Bronchial epithelial cell (primary cell): ENCODE results near the gene SFMBT2. TPM values are rescaled to one million over a fixed set of nuclear protein-coding genes. Genes with fewer than 3 reads are reported as not detected.

Source experiments
- DNase-seq: peaks from one replicate; pipeline ENCODE4 v3.0.0-alpha.2; 2010; ENCODE audit warnings: low read depth
- FAIRE-seq: peaks from 2 replicates; lab custom pipeline; 2011; peaks lifted over from hg19 to GRCh38; lab: Jason Lieb, UNC
- H3K27me3 ChIP-seq: 2 replicates; pipeline ENCODE4 v1.5.1; 2011; ENCODE audit warnings: low read length; ENCODE audit not compliant: control insufficient read depth, insufficient read depth
- H3K36me3 ChIP-seq: 2 replicates; pipeline ENCODE4 v1.5.1; 2011; ENCODE audit warnings: low read length; ENCODE audit not compliant: control insufficient read depth, insufficient read depth
- H3K4me3 ChIP-seq: 2 replicates; pipeline ENCODE4 v1.5.1; 2011; ENCODE audit warnings: mild to moderate bottlenecking, low read depth, low read length, control low read depth
- CTCF ChIP-seq: IDR thresholded peaks from 2 replicates; pipeline ENCODE4 v1.5.1; 2011; ENCODE audit warnings: mild to moderate bottlenecking, moderate library complexity, low read length, control low read depth, inconsistent platforms; ENCODE audit not compliant: insufficient read depth, severe bottlenecking
- total RNA-seq: library from RNA; depleted of rRNA; stranded (reverse); fragments of >200 nt; gene quantifications from 2 replicates; pipeline ENCODE4 v1.2.1, GENCODE V29; 2014

Gene SFMBT2
- total RNA-seq, 1 donor from 2014 or later: under 0.01 TPM

GRCh38 chr10:7310076-7310475, 100.8 kb downstream of the SFMBT2 start:
- FAIRE-seq (no peak), DNase-seq (no peak)
- Histone ChIP-seq H3K27me3 (no peaks in the 10 kb centered on the region), H3K36me3 (no peaks in the 10 kb centered on the region), H3K4me3 (no peak overlapping the region)
- TF ChIP-seq CTCF: no peak

- H3K36me3 ChIP-seq: no peaks in the 10 kb centered on the region
- no peak for FAIRE-seq
- no peak for TF ChIP-seq CTCF
- no peaks in the 10 kb centered on the region for H3K27me3 ChIP-seq
- no peak for DNase-seq
- H3K4me3 ChIP-seq: no peak overlapping the region
Observed at GRCh38 chr10:7308826-7309225, 102.0 kb downstream of the SFMBT2 start.

- no peak for TF ChIP-seq CTCF
- Histone ChIP-seq H3K4me3 (no peak overlapping the region), H3K27me3 (no peaks in the 10 kb centered on the region), H3K36me3 (no peaks in the 10 kb centered on the region)
- no peak for FAIRE-seq
- DNase-seq: no peak
Observed at GRCh38 chr10:7306616-7307015, 104.2 kb downstream of the SFMBT2 start.

GRCh38 chr10:7306147-7306546, 104.7 kb downstream of the SFMBT2 start:
- TF ChIP-seq CTCF: no peak

GRCh38 chr10:7305053-7305452, 105.8 kb downstream of the SFMBT2 start:
- no peak for DNase-seq
- FAIRE-seq: no peak
- no peak overlapping the region for H3K4me3 ChIP-seq
- no peaks in the 10 kb centered on the region for H3K36me3 ChIP-seq
- no peaks in the 10 kb centered on the region for H3K27me3 ChIP-seq
- TF ChIP-seq CTCF: no peak

More at GRCh38 chr10:7306147-7306546, 104.7 kb downstream of the SFMBT2 start:
- H3K4me3 ChIP-seq: no peak overlapping the region
- FAIRE-seq: no peak
- H3K36me3 ChIP-seq: no peaks in the 10 kb centered on the region
- no peak for DNase-seq
- H3K27me3 ChIP-seq: no peaks in the 10 kb centered on the region

- no peak for TF ChIP-seq CTCF
- Histone ChIP-seq H3K4me3 (no peak overlapping the region), H3K36me3 (no peaks in the 10 kb centered on the region), H3K27me3 (no peaks in the 10 kb centered on the region)
- FAIRE-seq (no peak), DNase-seq (no peak)
Observed at GRCh38 chr10:7304110-7304509, 106.7 kb downstream of the SFMBT2 start.
